A673 (cell line): ENCODE results near the gene UGT1A9.

ENCODE experiments used
- CTCF ChIP-seq: fragments of 300-800, 200-600 bp; sonication (generic); conservative IDR thresholded peaks from 2 replicates; pipeline ENCODE4 v1.5.1; 2017; ENCODE audit warnings: low read depth, mild to moderate bottlenecking, antibody characterized with exemption, low read length, moderate library complexity, mixed read lengths
- EZH2 ChIP-seq: fragments of 200-600 bp; sonication (generic); IDR thresholded peaks from 2 replicates; pipeline ENCODE4 v1.6.1; 2017; ENCODE audit warnings: borderline replicate concordance, low read depth, mild to moderate bottlenecking, mixed read lengths, antibody characterized with exemption, low read length; ENCODE audit not compliant: poor library complexity, severe bottlenecking

DNA sequence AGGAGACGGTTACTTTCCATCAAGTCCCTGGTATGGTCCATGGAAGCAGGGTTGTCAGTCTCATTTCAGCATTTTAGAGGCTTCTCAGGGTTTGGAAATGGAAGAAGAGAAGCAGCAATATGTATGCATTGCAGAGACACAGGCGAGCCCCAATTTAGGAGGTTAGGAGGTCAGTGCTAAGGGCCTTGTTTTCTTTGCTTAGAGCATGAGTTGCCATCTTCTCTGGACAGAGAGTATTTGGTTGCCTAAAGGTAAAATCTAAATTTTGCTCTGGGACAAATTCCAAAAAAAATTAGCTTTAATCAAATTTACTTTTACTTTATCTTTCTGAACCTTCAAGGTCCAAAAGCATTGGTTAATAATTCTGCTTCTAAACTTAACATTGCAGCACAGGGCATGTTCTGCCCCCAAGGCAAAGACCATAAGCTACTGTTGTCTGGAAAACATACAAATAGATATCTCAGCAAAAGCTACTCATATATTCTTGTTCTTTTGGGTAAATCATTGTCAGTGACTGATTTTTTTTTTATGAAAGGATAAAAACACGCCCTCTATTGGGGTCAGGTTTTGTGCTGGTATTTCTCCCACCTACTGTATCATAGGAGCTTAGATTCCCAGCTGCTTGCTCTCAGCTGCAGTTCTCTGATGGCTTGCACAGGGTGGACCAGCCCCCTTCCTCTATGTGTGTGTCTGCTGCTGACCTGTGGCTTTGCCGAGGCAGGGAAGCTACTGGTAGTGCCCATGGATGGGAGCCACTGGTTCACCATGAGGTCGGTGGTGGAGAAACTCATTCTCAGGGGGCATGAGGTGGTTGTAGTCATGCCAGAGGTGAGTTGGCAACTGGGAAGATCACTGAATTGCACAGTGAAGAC lies at the start of gene UGT1A9:
- no peak for TF ChIP-seq CTCF
- TF ChIP-seq EZH2, result no peak
